Mesodermal cell (in vitro differentiated cells): ENCODE data around the gene MSL1.

Experiments used
- H3K27ac ChIP-seq: 2 replicates; pipeline ENCODE4 v1.7.0; 2013; ENCODE audit warnings: mild to moderate bottlenecking, low read depth, low read length, moderate library complexity; ENCODE audit not compliant: severe bottlenecking
- H3K36me3 ChIP-seq: 2 replicates; pipeline ENCODE4 v1.7.1; 2013; ENCODE audit warnings: mild to moderate bottlenecking, low read length, moderate library complexity; ENCODE audit not compliant: control insufficient read depth, insufficient read depth
- H3K4me1 ChIP-seq: one replicate; pipeline ENCODE4 v1.7.1; 2013; ENCODE audit warnings: mild to moderate bottlenecking, low read length; ENCODE audit not compliant: insufficient read depth, control insufficient read depth, poor library complexity, severe bottlenecking
- H3K4me3 ChIP-seq: 2 replicates; pipeline ENCODE4 v1.7.0; 2013; ENCODE audit warnings: low read length, control low read depth, mild to moderate bottlenecking; ENCODE audit not compliant: insufficient read depth, poor library complexity, severe bottlenecking; ENCODE audit errors: extremely low read depth
- H3K9me3 ChIP-seq: 2 replicates; pipeline ENCODE4 v1.7.1; 2013; ENCODE audit warnings: mild to moderate bottlenecking, low read length, moderate library complexity; ENCODE audit not compliant: control insufficient read depth
- WGBS, 2 experiments: methylation state at CpG; one replicate each; pipeline ENCODE4 v1.1.5; 2013; ENCODE audit warnings: missing lambda C conversion rate in 2 of 2; ENCODE audit not compliant: insufficient coverage in 2 of 2; 5-methylcytosine and 5-hydroxymethylcytosine counted together

Gene MSL1

GRCh38 chr17:40148527-40148926 lies 26.8 kb downstream of the MSL1 start:
- Histone ChIP-seq H3K27ac (no peak overlapping the region), H3K4me3 (no peak overlapping the region), H3K36me3 (peaks cover 94% of the 10 kb centered on the region), H3K9me3 (no peaks in the 10 kb centered on the region), H3K4me1 (no peaks in the 10 kb centered on the region)
- 91 to 100% methylated on average over 2 to 3 of the region's 3 CpGs for WGBS, 2 experiments

- Histone ChIP-seq H3K27ac (no peak overlapping the region), H3K4me3 (no peak overlapping the region), H3K36me3 (peaks cover 98% of the 10 kb centered on the region), H3K9me3 (no peaks in the 10 kb centered on the region), H3K4me1 (no peaks in the 10 kb centered on the region)
- WGBS, 2 experiments, result 78% methylated on average over 3 of the region's 4 CpGs
Measured at GRCh38 chr17:40150276-40150675, 28.5 kb downstream of the MSL1 start.

- WGBS, 2 experiments, result 95% methylated on average over 4 of the region's 7 CpGs; no CpG with 5 or more reads in 1 of the 2 experiments
- H3K36me3 ChIP-seq, result peaks cover 97% of the 10 kb centered on the region
- no peaks in the 10 kb centered on the region for H3K4me1 ChIP-seq
- no peaks in the 10 kb centered on the region for H3K9me3 ChIP-seq
- H3K4me3 ChIP-seq, result no peak overlapping the region
- H3K27ac ChIP-seq, result no peak overlapping the region
Measured at GRCh38 chr17:40151414-40151963, 29.7 kb downstream of the MSL1 start.

- Histone ChIP-seq H3K36me3 (peaks cover 92% of the 10 kb centered on the region), H3K4me1 (no peaks in the 10 kb centered on the region), H3K4me3 (no peak overlapping the region), H3K9me3 (no peaks in the 10 kb centered on the region), H3K27ac (no peak overlapping the region)
- WGBS, 2 experiments, result 87 to 94% methylated on average over 11 to 12 of the region's 14 CpGs
Measured at GRCh38 chr17:40153603-40154236, 31.9 kb downstream of the MSL1 start.

- WGBS, 2 experiments, result 97 to 100% methylated on average over 2 of the region's 2 CpGs
- no peaks in the 10 kb centered on the region for H3K9me3 ChIP-seq
- peaks cover 85% of the 10 kb centered on the region for H3K36me3 ChIP-seq
- H3K4me1 ChIP-seq, result no peaks in the 10 kb centered on the region
- no peak overlapping the region for H3K27ac ChIP-seq
- H3K4me3 ChIP-seq, result no peak overlapping the region
Measured at GRCh38 chr17:40157973-40158372, 36.2 kb downstream of the MSL1 start.

- 96 to 100% methylated on average over 2 to 3 of the region's 3 CpGs for WGBS, 2 experiments
- Histone ChIP-seq H3K36me3 (peaks cover 85% of the 10 kb centered on the region), H3K4me3 (no peak overlapping the region)
Measured at GRCh38 chr17:40158438-40159013, 36.8 kb downstream of the MSL1 start.

GRCh38 chr17:40159456-40159855 lies 37.7 kb downstream of the MSL1 start:
- WGBS, 2 experiments, result 93 to 100% methylated on average over 2 to 3 of the region's 6 CpGs

More at GRCh38 chr17:40158438-40159013, 36.8 kb downstream of the MSL1 start:
- no peaks in the 10 kb centered on the region for H3K4me1 ChIP-seq
- no peak overlapping the region for H3K27ac ChIP-seq
- no peaks in the 10 kb centered on the region for H3K9me3 ChIP-seq

GRCh38 chr17:40167685-40168261 lies 46.0 kb downstream of the MSL1 start:
- Histone ChIP-seq H3K27ac (peak overlapping the region; percentile 87), H3K4me3 (no peak overlapping the region), H3K4me1 (peaks cover 2% of the 10 kb centered on the region), H3K9me3 (no peaks in the 10 kb centered on the region), H3K36me3 (peaks cover 96% of the 10 kb centered on the region)
- 86 to 100% methylated on average over 1 to 2 of the region's 3 CpGs for WGBS, 2 experiments

More at GRCh38 chr17:40159456-40159855, 37.7 kb downstream of the MSL1 start:
- Histone ChIP-seq H3K9me3 (no peaks in the 10 kb centered on the region), H3K4me1 (no peaks in the 10 kb centered on the region), H3K36me3 (peaks cover 85% of the 10 kb centered on the region), H3K4me3 (no peak overlapping the region), H3K27ac (no peak overlapping the region)

- Histone ChIP-seq H3K4me3 (no peak overlapping the region), H3K36me3 (peaks cover 96% of the 10 kb centered on the region), H3K9me3 (no peaks in the 10 kb centered on the region), H3K27ac (peak overlapping the region; percentile 87), H3K4me1 (peaks cover 2% of the 10 kb centered on the region)
- 70 to 71% methylated on average over 8 to 9 of the region's 11 CpGs for WGBS, 2 experiments
Measured at GRCh38 chr17:40168262-40168832, 46.6 kb downstream of the MSL1 start.

GRCh38 chr17:40170325-40170724 lies 48.6 kb downstream of the MSL1 start:
- Histone ChIP-seq H3K4me3 (no peak overlapping the region), H3K9me3 (no peaks in the 10 kb centered on the region), H3K4me1 (peaks cover 2% of the 10 kb centered on the region), H3K36me3 (peaks cover 95% of the 10 kb centered on the region), H3K27ac (no peak overlapping the region)
- WGBS, 2 experiments, result 100% methylated on average over 1 of the region's 2 CpGs
